Thyroid gland (tissue), 4 donors: ENCODE results near the gene CSMD2. TPM values are rescaled to one million over a fixed set of nuclear protein-coding genes. Genes with fewer than 3 reads are reported as not detected.

Experiments used
- DNase-seq, 2 donors: peaks; one replicate each; pipeline ENCODE4 v3.0.0-alpha.2; 2019
- H3K27ac ChIP-seq, 3 donors: fragments of 200-600 bp; sonication (generic); 1 replicate in 2 of 3; 2 replicates in 1 of 3; pipeline ENCODE4 v1.5.1; 2016 to 2019; ENCODE audit warnings: mild to moderate bottlenecking in 1 of 3, moderate library complexity in 1 of 3
- H3K27me3 ChIP-seq: fragments of 200-600 bp; sonication (generic); one replicate; pipeline ENCODE4 v1.5.1; 2019
- H3K36me3 ChIP-seq, 2 donors: fragments of 200-600 bp; sonication (generic); one replicate each; pipeline ENCODE4 v1.5.1; 2016 to 2019
- H3K4me1 ChIP-seq, 2 donors: fragments of 200-600 bp; sonication (generic); one replicate each; pipeline ENCODE4 v1.5.1; 2017 to 2019
- H3K4me3 ChIP-seq, 3 donors: fragments of 200-600 bp; sonication (generic); replicated peaks in 1 of 3; 1 replicate in 2 of 3; 2 replicates in 1 of 3; pipeline ENCODE4 v1.5.1; 2016; ENCODE audit warnings: mild to moderate bottlenecking in 1 of 3
- H3K9me3 ChIP-seq: fragments of 200-600 bp; sonication (generic); one replicate; pipeline ENCODE4 v1.5.1; 2017
- CTCF ChIP-seq, 6 experiments: fragments of 200-600 bp in 3 of 6; fragments of 450-650 bp in 3 of 6; sonication (generic) in 3 of 6; IDR thresholded peaks; one replicate each; pipeline ENCODE4 v1.5.1; 2016 to 2019; ENCODE audit warnings: antibody characterized with exemption in 6 of 6, mild to moderate bottlenecking in 2 of 6, inconsistent platforms in 1 of 6, moderate library complexity in 1 of 6
- POLR2A ChIP-seq, 2 donors: fragments of 450-650 bp; IDR thresholded peaks; one replicate each; pipeline ENCODE4 v1.6.1; 2017; ENCODE audit warnings: antibody characterized with exemption in 2 of 2, mild to moderate bottlenecking in 2 of 2, moderate library complexity in 1 of 2
- WGBS, 2 donors: methylation state at CpG; one replicate each; pipeline ENCODE4 v1.1.5; 2017; 5-methylcytosine and 5-hydroxymethylcytosine counted together
- intact Hi-C: fragments of 100-400 bp; cut with DNase I; formaldehyde crosslinking; loops from one replicate; pipeline ENCODE4 v1.15.1; 2023
- total RNA-seq, 4 donors: library from RNA; depleted of rRNA; stranded (reverse); fragments of >200 nt; gene quantifications; one replicate each; pipeline ENCODE4 v1.2.3, GENCODE V29; 2016

Gene CSMD2
- total RNA-seq, 4 donors from 2014 or later, result 0.10 to 0.45 (median 0.13) TPM; not detected in 1

- no peak for DNase-seq
- no peaks in the 10 kb centered on the region for H3K27me3 ChIP-seq
- no peak overlapping the region for H3K4me3 ChIP-seq
- intact Hi-C loops, result no loop called here
- no peaks in the 10 kb centered on the region for H3K4me1 ChIP-seq
- H3K36me3 ChIP-seq, result no peaks in the 10 kb centered on the region
- H3K27ac ChIP-seq, result no peak overlapping the region
- no peak for TF ChIP-seq POLR2A (IDR thresholded peaks at IDR 0.05)
- no peak for TF ChIP-seq CTCF (IDR thresholded peaks at IDR 0.05)
- 90 to 100% methylated on average over 2 of the region's 2 CpGs for WGBS, 2 donors
- no peaks in the 10 kb centered on the region for H3K9me3 ChIP-seq
Observed at GRCh38 chr1:33878392-33878791, 286.6 kb downstream of the CSMD2 start.

- TF ChIP-seq POLR2A (IDR thresholded peaks at IDR 0.05) (no peak), CTCF (IDR thresholded peaks at IDR 0.05) (no peak)
- no peak overlapping the region for H3K27ac ChIP-seq
- no peaks in the 10 kb centered on the region for H3K36me3 ChIP-seq
- no peaks in the 10 kb centered on the region for H3K27me3 ChIP-seq
- no peaks in the 10 kb centered on the region for H3K9me3 ChIP-seq
- intact Hi-C loops, result no loop called here
- DNase-seq, result no peak
- H3K4me1 ChIP-seq, result no peaks in the 10 kb centered on the region
- no peak overlapping the region for H3K4me3 ChIP-seq
- WGBS, 2 donors, result 67 to 73% methylated on average over 5 of the region's 5 CpGs
Observed at GRCh38 chr1:33876970-33877650, 287.9 kb downstream of the CSMD2 start.

GRCh38 chr1:33875862-33876261 is 289.2 kb downstream of the CSMD2 start:
- Histone ChIP-seq H3K4me1 (no peaks in the 10 kb centered on the region), H3K27me3 (no peaks in the 10 kb centered on the region), H3K27ac (no peak overlapping the region), H3K9me3 (no peaks in the 10 kb centered on the region), H3K4me3 (no peak overlapping the region), H3K36me3 (no peaks in the 10 kb centered on the region)
- no peak for TF ChIP-seq CTCF (IDR thresholded peaks at IDR 0.05)
- no peak for TF ChIP-seq POLR2A (IDR thresholded peaks at IDR 0.05)
- no peak for DNase-seq
- intact Hi-C loops, result no loop called here
- WGBS, 2 donors, result 75 to 76% methylated on average over 3 of the region's 3 CpGs

GRCh38 chr1:33874636-33875035 is 290.4 kb downstream of the CSMD2 start:
- no peak for TF ChIP-seq POLR2A (IDR thresholded peaks at IDR 0.05)
- TF ChIP-seq CTCF (IDR thresholded peaks at IDR 0.05), result no peak
- Histone ChIP-seq H3K36me3 (no peaks in the 10 kb centered on the region), H3K4me1 (no peaks in the 10 kb centered on the region), H3K4me3 (no peak overlapping the region), H3K27me3 (no peaks in the 10 kb centered on the region), H3K9me3 (no peaks in the 10 kb centered on the region), H3K27ac (no peak overlapping the region)
- DNase-seq, result no peak
- intact Hi-C loops, result no loop called here
- WGBS, 2 donors, result 86 to 87% methylated on average over 7 of the region's 7 CpGs

- no peaks in the 10 kb centered on the region for H3K4me1 ChIP-seq
- H3K36me3 ChIP-seq, result no peaks in the 10 kb centered on the region
- WGBS, 2 donors, result 42 to 50% methylated on average over 2 of the region's 2 CpGs
- H3K27ac ChIP-seq, result no peak overlapping the region
- intact Hi-C loops, result no loop called here
- H3K9me3 ChIP-seq, result no peaks in the 10 kb centered on the region
- TF ChIP-seq CTCF (IDR thresholded peaks at IDR 0.05), result no peak
- no peak for TF ChIP-seq POLR2A (IDR thresholded peaks at IDR 0.05)
- no peak overlapping the region for H3K4me3 ChIP-seq
- H3K27me3 ChIP-seq, result no peaks in the 10 kb centered on the region
- DNase-seq, result no peak
Observed at GRCh38 chr1:33872683-33873082, 292.3 kb downstream of the CSMD2 start.
